SKM-1 (cell line): ENCODE data around the gene CITED2.
"Not testable (repeated sequence)": the region's sequence is repeated elsewhere in the genome, so short reads cannot be mapped to it uniquely, and the experiment has no call there.

Source experiments
- DNase-seq: peaks from one replicate; lab custom pipeline; 2025; ENCODE audit not compliant: unreplicated experiment; lab: John Stamatoyannopoulos, UW

CITED2 gene

GRCh38 chr6:139374357-139375225 is at the start of gene CITED2:
TSS of gene CITED2 (minus strand) at chr6:139374648. CDS start at chr6:139373944, 704 bp downstream.
- peak; percentile 83 for DNase-seq

GRCh38 chr6:139423037-139423703 is 48.7 kb upstream of the CITED2 start:
- no peak for DNase-seq

GRCh38 chr6:139422105-139423036 is 47.9 kb upstream of the CITED2 start:
- DNase-seq, result no peak

- no peak for DNase-seq
These were observed 44.2 kb upstream of the CITED2 start for GRCh38 chr6:139418481-139419132.

- no peak for DNase-seq
These were observed 41.7 kb upstream of the CITED2 start for GRCh38 chr6:139416146-139416545.

GRCh38 chr6:139415365-139415764 is 40.9 kb upstream of the CITED2 start:
- DNase-seq, result no peak

- DNase-seq, result not testable (repeated sequence)
These were observed 37.7 kb upstream of the CITED2 start for GRCh38 chr6:139412103-139412502.

GRCh38 chr6:139409026-139409425 is 34.6 kb upstream of the CITED2 start:
- DNase-seq, result no peak

- no peak for DNase-seq
These were observed 33.3 kb upstream of the CITED2 start for GRCh38 chr6:139407718-139408222.

- no peak for DNase-seq
These were observed 32.3 kb upstream of the CITED2 start for GRCh38 chr6:139406577-139407343.

- DNase-seq, result no peak
These were observed 28.5 kb upstream of the CITED2 start for GRCh38 chr6:139402876-139403386.

- no peak for DNase-seq
These were observed 24.2 kb upstream of the CITED2 start for GRCh38 chr6:139398658-139399057.

GRCh38 chr6:139395891-139396301 is 21.4 kb upstream of the CITED2 start:
- no peak for DNase-seq

GRCh38 chr6:139395371-139395770 is 20.9 kb upstream of the CITED2 start:
- no peak for DNase-seq

GRCh38 chr6:139394027-139394649 is 19.7 kb upstream of the CITED2 start:
- no peak for DNase-seq

- peak; percentile 15 for DNase-seq
These were observed 18.3 kb upstream of the CITED2 start for GRCh38 chr6:139392794-139393193.

- no peak for DNase-seq
These were observed 17.3 kb upstream of the CITED2 start for GRCh38 chr6:139391709-139392108.

- no peak for DNase-seq
These were observed 16.0 kb upstream of the CITED2 start for GRCh38 chr6:139390447-139390846.

- DNase-seq, result no peak
These were observed 13.9 kb upstream of the CITED2 start for GRCh38 chr6:139388384-139388783.
